ENCODE results near the gene PIGV. TPM values are rescaled to one million over a fixed set of nuclear protein-coding genes. Genes with fewer than 3 reads are reported as not detected.
"Not testable (repeated sequence)": the region's sequence is repeated elsewhere in the genome, so short reads cannot be mapped to it uniquely, and the experiment has no call there.

The PIGV gene
- total and polyA plus RNA-seq, 3 donors from 2014 or later, result 47.6 to 101 (median 52.5) TPM

GRCh38 chr1:26838474-26839338 is 51.0 kb downstream of the PIGV start:
- TF ChIP-seq CTCF (IDR thresholded peaks at IDR 0.05), result no peak
- no peak for TF ChIP-seq POLR2A (IDR thresholded peaks at IDR 0.05)
- WGBS, 2 donors, result 46 to 59% methylated on average over 5 to 8 of the region's 8 CpGs
- Histone ChIP-seq H3K36me3 (ENCODE audit: low read depth, missing control alignments) (no peaks in the 10 kb centered on the region), H3K4me3 (no peak overlapping the region), H3K9me3 (no peaks in the 10 kb centered on the region), H3K27me3 (no peaks in the 10 kb centered on the region), H3K4me1 (no peaks in the 10 kb centered on the region), H3K27ac (no peak overlapping the region)
- intact Hi-C loops (cut with DNase I; ENCODE audit: low total_unique reads), result no loop called here
- no peak for DNase-seq

- H3K4me1 ChIP-seq, result no peaks in the 10 kb centered on the region
- intact Hi-C loops (cut with DNase I; ENCODE audit: low total_unique reads), result no loop called here
- no peak for DNase-seq
- no peak overlapping the region for H3K27ac ChIP-seq
- WGBS, 2 donors, result 85 to 86% methylated on average over 1 of the region's 1 CpG
- H3K4me3 ChIP-seq, result no peak overlapping the region
- H3K9me3 ChIP-seq, result no peaks in the 10 kb centered on the region
- H3K27me3 ChIP-seq, result no peaks in the 10 kb centered on the region
- TF ChIP-seq CTCF (IDR thresholded peaks at IDR 0.05), result no peak
- TF ChIP-seq POLR2A (IDR thresholded peaks at IDR 0.05), result no peak
- no peaks in the 10 kb centered on the region for H3K36me3 ChIP-seq (ENCODE audit: low read depth, missing control alignments)
Measured at GRCh38 chr1:26839339-26839722, 51.6 kb downstream of the PIGV start.

GRCh38 chr1:26839779-26840178 is 52.0 kb downstream of the PIGV start:
- no peak for DNase-seq
- Histone ChIP-seq H3K27me3 (no peaks in the 10 kb centered on the region), H3K36me3 (ENCODE audit: low read depth, missing control alignments) (no peaks in the 10 kb centered on the region), H3K27ac (no peak overlapping the region), H3K4me3 (no peak overlapping the region), H3K4me1 (no peaks in the 10 kb centered on the region), H3K9me3 (no peaks in the 10 kb centered on the region)
- 84 to 100% methylated on average over 3 to 6 of the region's 6 CpGs for WGBS, 2 donors
- TF ChIP-seq CTCF (IDR thresholded peaks at IDR 0.05) (no peak), POLR2A (IDR thresholded peaks at IDR 0.05) (no peak)
- intact Hi-C loops (cut with DNase I; ENCODE audit: low total_unique reads), result no loop called here

GRCh38 chr1:26844424-26845196 is 56.9 kb downstream of the PIGV start:
- H3K4me1 ChIP-seq, result no peaks in the 10 kb centered on the region
- H3K9me3 ChIP-seq, result no peaks in the 10 kb centered on the region
- H3K4me3 ChIP-seq, result no peak overlapping the region
- no peaks in the 10 kb centered on the region for H3K27me3 ChIP-seq
- intact Hi-C loops (cut with DNase I; ENCODE audit: low total_unique reads), result no loop called here
- H3K36me3 ChIP-seq (ENCODE audit: low read depth, missing control alignments), result no peaks in the 10 kb centered on the region
- H3K27ac ChIP-seq, result no peak overlapping the region
- TF ChIP-seq POLR2A (IDR thresholded peaks at IDR 0.05) (no peak), CTCF (IDR thresholded peaks at IDR 0.05) (no peak)
- WGBS, 2 donors, result 92 to 96% methylated on average over 13 of the region's 13 CpGs
- DNase-seq, result no peak

- DNase-seq; H3K4me1 ChIP-seq; H3K9me3 ChIP-seq; H3K4me3 ChIP-seq; H3K36me3 ChIP-seq (ENCODE audit: low read depth, missing control alignments); intact Hi-C loops (cut with DNase I; ENCODE audit: low total_unique reads); H3K27me3 ChIP-seq; H3K27ac ChIP-seq: not testable (repeated sequence)
- WGBS, 2 donors, result 89 to 90% methylated on average over 6 of the region's 6 CpGs
Measured at GRCh38 chr1:26847826-26848225, 60.1 kb downstream of the PIGV start.

All from testis (tissue), 3 donors.